GM12878 (cell line): ENCODE measurements around the gene OR56B1.

Source experiments
- CHD4 ChIP-seq: fragments of 200-600 bp; sonication (generic); IDR thresholded peaks from 2 replicates; pipeline ENCODE4 v1.6.1; 2016; ENCODE audit warnings: mild to moderate bottlenecking
- MAX ChIP-seq: IDR thresholded peaks from 2 replicates; pipeline ENCODE4 v1.6.1; 2012; ENCODE audit warnings: low read depth, low read length, improper control_type of control experiment

GRCh38 chr11:5722622-5723021 lies 13.6 kb upstream of the OR56B1 start:
- TF ChIP-seq MAX (no peak), CHD4 (no peak)
